HCT116 (cell line): ENCODE results near the gene CACNA1A. TPM values are rescaled to one million over a fixed set of nuclear protein-coding genes. Genes with fewer than 3 reads are reported as not detected.
"Not testable (repeated sequence)": the region's sequence is repeated elsewhere in the genome, so short reads cannot be mapped to it uniquely, and the experiment has no call there.

Experiments used
- ATAC-seq: fragments of 200-7000 bp; cut with Tn5 transposase; 2 replicates; pipeline ENCODE4 v1.9.1; 2020; ENCODE audit warnings: mild to moderate bottlenecking, moderate library complexity
- BruUV-seq: library from RNA; stranded (reverse); fragments of 400-500 nt; replicated peaks from 2 replicates; lab custom pipeline; 2021; lab: Mats Ljungman, UMichigan
- CTCF ChIA-PET: fragments of 300-600 bp; sonication (Branson Sonifier 250); formaldehyde crosslinking; loops from one replicate; lab custom pipeline; 2021; ENCODE audit warnings: antibody characterized with exemption; lab: Charles Lee
- POLR2A ChIA-PET: fragments of 300-600, 350-600 bp; sonication (Branson Sonifier 250); formaldehyde crosslinking; loops from one replicate; lab custom pipeline; 2021; ENCODE audit warnings: antibody characterized with exemption; lab: Charles Lee
- RAD21 ChIA-PET, 2 experiments: fragments of 300-600 bp; sonication (Branson Sonifier 250); formaldehyde crosslinking; loops; one replicate each; lab custom pipeline; 2023; ENCODE audit warnings: low total read pairs in 2 of 2; ENCODE audit not compliant: uncharacterized antibody in 2 of 2, unreplicated experiment in 2 of 2, low non-redundant PET in 1 of 2; lab: Charles Lee
- DNase-seq: peaks from one replicate; pipeline ENCODE4 v3.0.0-alpha.2; 2010; ENCODE audit warnings: low read depth, low spot score
- H2AFZ ChIP-seq: fragments of 200-600 bp; shearing (Covaris generic), sonication (generic); 2 replicates; pipeline ENCODE4 v1.6.1; 2017; ENCODE audit warnings: low read depth, mixed run types, mixed read lengths, antibody characterized with exemption, low read length; ENCODE audit not compliant: poor library complexity, severe bottlenecking
- H3K27ac ChIP-seq: 2 replicates; pipeline ENCODE4 v1.5.1; 2012; ENCODE audit warnings: low read depth, low read length
- H3K27me3 ChIP-seq: fragments of 200-600 bp; sonication (generic); 2 replicates; pipeline ENCODE4 v1.6.1; 2016; ENCODE audit warnings: mixed run types, low read length, mixed read lengths; ENCODE audit not compliant: insufficient read depth
- H3K36me3 ChIP-seq, 2 experiments: fragments of 200-500 bp in 1 of 2; fragments of 200-600 bp in 1 of 2; sonication (Bioruptor generic) in 1 of 2; sonication (generic) in 1 of 2; 2 replicates each; pipeline versions ENCODE4 v1.5.1 to v1.6.1; 2014 to 2016; ENCODE audit warnings: low read length in 2 of 2, inconsistent platforms in 1 of 2, mixed read lengths in 1 of 2, mixed run types in 1 of 2; ENCODE audit not compliant: insufficient read depth in 2 of 2, control insufficient read depth in 1 of 2
- H3K4me1 ChIP-seq, 2 experiments: fragments of 200-600 bp in 1 of 2; sonication (generic) in 1 of 2; 2 replicates each; pipeline versions ENCODE4 v1.5.1 to v1.6.1; 2012 to 2017; ENCODE audit warnings: low read length in 2 of 2, inconsistent platforms in 1 of 2, mild to moderate bottlenecking in 1 of 2, mixed read lengths in 1 of 2, mixed run types in 1 of 2, moderate library complexity in 1 of 2; ENCODE audit not compliant: insufficient read depth in 2 of 2, control insufficient read depth in 1 of 2
- H3K4me2 ChIP-seq: fragments of 200-600 bp; sonication (generic); 2 replicates; pipeline ENCODE4 v1.6.1; 2017; ENCODE audit warnings: mixed run types, low read length, mixed read lengths
- H3K4me3 ChIP-seq, 2 experiments: fragments of 200-600 bp in 1 of 2; sonication (generic) in 1 of 2; replicated peaks in 1 of 2; 2 replicates each; pipeline ENCODE4 v1.5.1; 2011 to 2016; ENCODE audit warnings: low read length in 2 of 2, control low read depth in 1 of 2, low read depth in 1 of 2, mild to moderate bottlenecking in 1 of 2, mixed read lengths in 1 of 2, mixed run types in 1 of 2
- H3K79me2 ChIP-seq: fragments of 200-600 bp; sonication (generic); 2 replicates; pipeline ENCODE4 v1.6.1; 2017; ENCODE audit warnings: mild to moderate bottlenecking, mixed run types, low read length, moderate library complexity, mixed read lengths; ENCODE audit not compliant: insufficient read depth
- H3K9ac ChIP-seq: fragments of 200-600 bp; sonication (generic); 2 replicates; pipeline ENCODE4 v1.6.1; 2016; ENCODE audit warnings: low read length, mixed read lengths
- H3K9me2 ChIP-seq: fragments of 200-600 bp; sonication (generic), shearing (Covaris generic); 2 replicates; pipeline ENCODE4 v1.6.1; 2017; ENCODE audit warnings: mixed run types, mild to moderate bottlenecking, moderate library complexity; ENCODE audit not compliant: insufficient read depth
- H3K9me3 ChIP-seq, 2 experiments: fragments of 200-500 bp in 1 of 2; fragments of 200-600 bp in 1 of 2; sonication (Bioruptor generic) in 1 of 2; sonication (generic) in 1 of 2; 2 replicates each; pipeline ENCODE4 v1.6.1; 2014 to 2017; ENCODE audit warnings: low read length in 2 of 2, mixed read lengths in 2 of 2, inconsistent platforms in 1 of 2, low read depth in 1 of 2, mild to moderate bottlenecking in 1 of 2, mixed run types in 1 of 2, moderate library complexity in 1 of 2; ENCODE audit not compliant: control insufficient read depth in 1 of 2, insufficient read depth in 1 of 2
- H4K20me1 ChIP-seq: fragments of 200-600 bp; sonication (generic), shearing (Covaris generic); 2 replicates; pipeline ENCODE4 v1.6.1; 2017; ENCODE audit warnings: mixed run types, mild to moderate bottlenecking, moderate library complexity; ENCODE audit not compliant: insufficient read depth
- CBX3 ChIP-seq: IDR thresholded peaks from 2 replicates; pipeline ENCODE4 v1.6.1; 2012; ENCODE audit warnings: low read depth
- ELF1 ChIP-seq: IDR thresholded peaks from 2 replicates; pipeline ENCODE4 v1.6.1; 2012; ENCODE audit warnings: low read depth, borderline replicate concordance
- EZH2 ChIP-seq: fragments of 200-600 bp; sonication (generic); IDR thresholded peaks from 2 replicates; pipeline ENCODE4 v1.6.1; 2017; ENCODE audit warnings: antibody characterized with exemption, mixed run types
- FOSL1 ChIP-seq: IDR thresholded peaks from 2 replicates; pipeline ENCODE4 v1.6.1; 2012; ENCODE audit warnings: low read depth
- MAX ChIP-seq: IDR thresholded peaks from 2 replicates; pipeline ENCODE4 v1.6.1; 2012
- POLR2AphosphoS5 ChIP-seq: IDR thresholded peaks from 2 replicates; pipeline ENCODE4 v1.6.1; 2011; ENCODE audit warnings: mild to moderate bottlenecking, low read depth, low read length, moderate library complexity
- SIN3A ChIP-seq: IDR thresholded peaks from 2 replicates; pipeline ENCODE4 v1.6.1; 2012; ENCODE audit warnings: low read depth
- YY1 ChIP-seq: IDR thresholded peaks from 2 replicates; pipeline ENCODE4 v1.6.1; 2011; ENCODE audit warnings: low read length, low read depth, moderate library complexity, mild to moderate bottlenecking; ENCODE audit not compliant: insufficient replicate concordance; ENCODE audit errors: extremely low read depth
- intact Hi-C: fragments of 100-400 bp; cut with micrococcal nuclease; formaldehyde crosslinking; loops from 2 replicates; pipeline ENCODE4 v1.10.0; 2022
- total RNA-seq: library from RNA; stranded (reverse); gene quantifications from one replicate; pipeline ENCODE4 v1.2.1, GENCODE V29; 2021; ENCODE audit not compliant: unreplicated experiment

The CACNA1A gene
- total RNA-seq, 1 experiment from 2014 or later, result 7.5 TPM

- CTCF ChIA-PET, H3K9me3 ChIP-seq, H2AFZ ChIP-seq, intact Hi-C loops, H4K20me1 ChIP-seq, H3K4me2 ChIP-seq, BruUV-seq, ATAC-seq, H3K27me3 ChIP-seq, RAD21 ChIA-PET, H3K27ac ChIP-seq, H3K79me2 ChIP-seq, H3K9ac ChIP-seq, H3K4me3 ChIP-seq, H3K9me2 ChIP-seq, H3K36me3 ChIP-seq, DNase-seq: not testable (repeated sequence)
- peaks cover 14 to 15% of the 10 kb centered on the region in 2 experiments for H3K4me1 ChIP-seq
- POLR2A ChIA-PET, result interaction anchor here (1.1 kb wide), 1 partner anchor 10 kb away, joined by 3 read pairs; no protein-coding TSS in a partner anchor
Observed at GRCh38 chr19:13178291-13178690, 328.0 kb downstream of the CACNA1A start.

GRCh38 chr19:13177584-13177983 lies 328.7 kb downstream of the CACNA1A start:
- H3K27ac ChIP-seq, CTCF ChIA-PET, H4K20me1 ChIP-seq, BruUV-seq, H3K36me3 ChIP-seq, H2AFZ ChIP-seq, H3K9me2 ChIP-seq, H3K9ac ChIP-seq, H3K4me3 ChIP-seq, H3K79me2 ChIP-seq, H3K4me2 ChIP-seq, intact Hi-C loops, RAD21 ChIA-PET, H3K9me3 ChIP-seq, DNase-seq, H3K27me3 ChIP-seq, ATAC-seq: not testable (repeated sequence)
- peaks cover 21 to 22% of the 10 kb centered on the region in 2 experiments for H3K4me1 ChIP-seq
- POLR2A ChIA-PET, result interaction anchor here (1.1 kb wide), 1 partner anchor 10 kb away, joined by 3 read pairs; no protein-coding TSS in a partner anchor

DNA sequence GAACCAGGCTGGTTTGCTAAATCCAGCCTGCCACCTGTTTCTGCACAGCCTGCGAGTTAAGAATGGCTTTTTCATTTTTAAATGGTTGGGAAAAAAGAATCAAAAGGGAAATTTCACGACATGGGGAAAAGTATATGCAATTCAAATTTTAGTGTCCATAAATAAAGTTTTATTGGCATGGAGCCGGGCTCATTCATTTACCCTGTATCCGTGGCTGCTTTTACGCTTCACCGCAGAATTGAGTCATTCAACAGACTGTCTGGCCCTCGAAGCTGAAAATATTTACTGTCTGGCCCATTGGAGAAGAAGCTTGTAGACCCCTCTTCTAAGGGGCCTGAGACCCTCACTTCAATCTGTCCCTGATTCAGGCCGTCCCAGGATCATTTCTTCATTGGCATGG lies 329.9 kb downstream of the CACNA1A start:
- ChIA-PET CTCF (no interaction called here), POLR2A (interaction anchor here (0.9 to 1.3 kb wide), 3 partner anchors 10 to 26 kb away, joined by 4 to 5 read pairs (median 4); partner anchors contain the start of genes IER2 and STX10)
- no peak for ATAC-seq

More for the DNA sequence above, 329.9 kb downstream of the CACNA1A start:
- Histone ChIP-seq H3K9me2 (no peaks in the 10 kb centered on the region), H3K36me3 (no peaks in the 10 kb centered on the region), H3K27me3 (no peaks in the 10 kb centered on the region), H3K9ac (no peak overlapping the region), H3K79me2 (no peaks in the 10 kb centered on the region), H3K4me1 (peaks cover 24 to 26% of the 10 kb centered on the region in 2 experiments), H3K4me3 (no peak overlapping the region), H3K27ac (no peak overlapping the region), H3K9me3 (no peaks in the 10 kb centered on the region), H4K20me1 (no peaks in the 10 kb centered on the region), H3K4me2 (no peak overlapping the region), H2AFZ (no peak overlapping the region)
- TF ChIP-seq YY1 (no peak), POLR2AphosphoS5 (no peak), MAX (no peak), CBX3 (no peak), ELF1 (no peak), FOSL1 (no peak), EZH2 (no peak), SIN3A (no peak)
- RAD21 ChIA-PET, result no interaction called here
- no TSS peak for BruUV-seq
- intact Hi-C loops, result no loop called here
- no peak for DNase-seq
